HEK293 (cell line): ENCODE measurements around the gene BTRC.

ENCODE experiments used
- REPIN1 ChIP-seq: fragments of 450-650 bp; formaldehyde crosslinking; IDR thresholded peaks from 2 replicates; pipeline ENCODE4 v1.5.1; 2017; ENCODE audit warnings: missing biosample characterization, missing genetic modification characterization, low read depth
- SCRT1 ChIP-seq: fragments of 450-650 bp; formaldehyde crosslinking; IDR thresholded peaks from 2 replicates; pipeline ENCODE4 v1.5.1; 2016; ENCODE audit warnings: missing biosample characterization, missing genetic modification characterization, borderline replicate concordance
- ZNF2 ChIP-seq: fragments of 450-650 bp; formaldehyde crosslinking; IDR thresholded peaks from 2 replicates; pipeline ENCODE4 v1.5.1; 2016; ENCODE audit warnings: missing biosample characterization, missing genetic modification characterization
- ZNF266 ChIP-seq: fragments of 450-650 bp; formaldehyde crosslinking; IDR thresholded peaks from 2 replicates; pipeline ENCODE4 v1.5.1; 2016; ENCODE audit warnings: missing biosample characterization, missing genetic modification characterization, low read depth
- ZNF335 ChIP-seq: fragments of 450-650 bp; formaldehyde crosslinking; conservative IDR thresholded peaks from 2 replicates; pipeline ENCODE4 v1.5.1; 2016; ENCODE audit warnings: missing biosample characterization, missing genetic modification characterization
- ZNF404 ChIP-seq: fragments of 450-650 bp; formaldehyde crosslinking; IDR thresholded peaks from 2 replicates; pipeline ENCODE4 v1.5.1; 2017; ENCODE audit warnings: missing biosample characterization, missing genetic modification characterization
- ZNF610 ChIP-seq: fragments of 450-650 bp; formaldehyde crosslinking; IDR thresholded peaks from 2 replicates; pipeline ENCODE4 v1.5.1; 2016; ENCODE audit warnings: missing biosample characterization, missing genetic modification characterization, borderline replicate concordance
- ZNF629 ChIP-seq: fragments of 450-650 bp; formaldehyde crosslinking; IDR thresholded peaks from 2 replicates; pipeline ENCODE4 v1.5.1; 2017; ENCODE audit warnings: missing biosample characterization, missing genetic modification characterization
- ZSCAN16 ChIP-seq: fragments of 450-650 bp; formaldehyde crosslinking; IDR thresholded peaks from 2 replicates; pipeline ENCODE4 v1.5.1; 2016; ENCODE audit warnings: missing biosample characterization, missing genetic modification characterization
- TF ChIP-seq, protein P1 (sequence below): fragments of 450-650 bp; formaldehyde crosslinking; IDR thresholded peaks from 2 replicates; pipeline ENCODE4 v1.5.1; 2017; ENCODE audit warnings: missing biosample characterization, missing genetic modification characterization
- TF ChIP-seq, protein P2 (sequence below): IDR thresholded peaks from 2 replicates; pipeline ENCODE4 v1.6.1; 2011; ENCODE audit warnings: mild to moderate bottlenecking, low read depth, low read length, borderline replicate concordance
- TF ChIP-seq, protein P3 (sequence below): fragments of 450-650 bp; formaldehyde crosslinking; IDR thresholded peaks from 2 replicates; pipeline ENCODE4 v1.5.1; 2016; ENCODE audit warnings: missing biosample characterization, missing genetic modification characterization
- TF ChIP-seq, protein P4 (sequence below): fragments of 450-650 bp; formaldehyde crosslinking; conservative IDR thresholded peaks from 2 replicates; pipeline ENCODE4 v1.5.1; 2016; ENCODE audit warnings: low read depth, missing biosample characterization, missing genetic modification characterization
- TF ChIP-seq, protein P5 (sequence below): fragments of 450-650 bp; formaldehyde crosslinking; IDR thresholded peaks from 2 replicates; pipeline ENCODE4 v1.5.1; 2016; ENCODE audit warnings: missing biosample characterization, missing genetic modification characterization
- TF ChIP-seq, protein P6 (sequence below): fragments of 450-650 bp; formaldehyde crosslinking; IDR thresholded peaks from 2 replicates; pipeline ENCODE4 v1.5.1; 2016; ENCODE audit warnings: missing biosample characterization, missing genetic modification characterization
- TF ChIP-seq, protein P7 (sequence below): fragments of 450-650 bp; formaldehyde crosslinking; IDR thresholded peaks from 2 replicates; pipeline ENCODE4 v1.5.1; 2016; ENCODE audit warnings: missing biosample characterization, missing genetic modification characterization

BTRC gene

DNA sequence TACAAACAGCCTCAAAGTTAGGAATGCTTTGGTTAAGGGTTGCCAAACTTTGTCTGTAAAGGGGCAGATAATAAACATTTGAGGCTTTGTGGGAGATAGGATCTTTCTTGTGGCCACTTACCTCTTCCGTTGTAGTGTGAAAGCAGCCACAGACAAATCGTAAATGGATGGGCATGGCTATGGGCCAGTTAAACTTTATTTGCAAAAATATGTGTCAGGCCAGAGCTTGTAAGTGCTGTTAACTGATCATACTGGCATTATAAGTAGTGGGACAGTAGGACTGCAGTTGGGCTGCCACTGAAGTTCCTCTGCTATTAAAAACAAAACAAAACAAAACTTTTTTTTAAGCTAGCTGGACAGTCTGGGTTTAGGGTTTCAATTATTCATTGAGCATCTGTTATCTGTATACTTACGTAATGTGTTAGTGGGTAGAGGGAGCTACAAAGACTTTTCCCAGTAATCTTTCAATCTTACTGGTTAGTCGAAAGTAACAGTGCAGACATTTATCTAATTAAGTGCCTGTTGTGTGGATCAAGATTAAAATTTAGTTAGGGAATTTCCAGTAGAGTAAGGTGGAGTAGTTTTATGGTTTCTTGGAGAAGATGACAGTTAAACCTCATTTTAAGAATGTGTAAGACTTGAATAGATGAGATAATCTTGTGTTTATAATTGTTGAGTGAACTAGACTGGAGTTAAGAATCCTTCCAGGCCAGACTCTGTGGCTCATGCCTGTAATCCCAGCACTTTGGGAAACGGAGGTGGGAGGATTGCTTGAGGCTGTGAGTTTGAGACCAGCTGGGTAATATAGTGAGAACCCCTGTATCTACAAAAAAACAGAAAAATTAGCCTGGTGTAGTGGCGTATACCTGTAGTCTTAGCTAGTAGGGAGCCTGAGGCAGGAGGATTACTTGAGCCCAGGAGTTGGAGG lies 100.1 kb downstream of the BTRC start (continued):
- TF ChIP-seq SCRT1 (0 out of 2 replicates have a peak, but pooled peaks have one; percentile 7), ZNF404 (no peak), ZNF610 (peak; percentile 50; the same call in 1 of the 2 replicates), ZNF335 (tag by site-specific recombination) (peak; percentile 64), REPIN1 (tag by site-specific recombination) (no peak), ZNF629 (tag by site-specific recombination) (peak; percentile 88), ZNF266 (tag by site-specific recombination) (no peak), ZSCAN16 (tag by site-specific recombination) (peak; percentile 72), ZNF2 (tag by site-specific recombination) (peak; percentile 47; the same call in 1 of the 2 replicates)
- TF ChIP-seq, protein P1, sequence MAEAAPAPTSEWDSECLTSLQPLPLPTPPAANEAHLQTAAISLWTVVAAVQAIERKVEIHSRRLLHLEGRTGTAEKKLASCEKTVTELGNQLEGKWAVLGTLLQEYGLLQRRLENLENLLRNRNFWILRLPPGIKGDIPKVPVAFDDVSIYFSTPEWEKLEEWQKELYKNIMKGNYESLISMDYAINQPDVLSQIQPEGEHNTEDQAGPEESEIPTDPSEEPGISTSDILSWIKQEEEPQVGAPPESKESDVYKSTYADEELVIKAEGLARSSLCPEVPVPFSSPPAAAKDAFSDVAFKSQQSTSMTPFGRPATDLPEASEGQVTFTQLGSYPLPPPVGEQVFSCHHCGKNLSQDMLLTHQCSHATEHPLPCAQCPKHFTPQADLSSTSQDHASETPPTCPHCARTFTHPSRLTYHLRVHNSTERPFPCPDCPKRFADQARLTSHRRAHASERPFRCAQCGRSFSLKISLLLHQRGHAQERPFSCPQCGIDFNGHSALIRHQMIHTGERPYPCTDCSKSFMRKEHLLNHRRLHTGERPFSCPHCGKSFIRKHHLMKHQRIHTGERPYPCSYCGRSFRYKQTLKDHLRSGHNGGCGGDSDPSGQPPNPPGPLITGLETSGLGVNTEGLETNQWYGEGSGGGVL (tag by site-specific recombination), result no peak
- TF ChIP-seq, protein P2, sequence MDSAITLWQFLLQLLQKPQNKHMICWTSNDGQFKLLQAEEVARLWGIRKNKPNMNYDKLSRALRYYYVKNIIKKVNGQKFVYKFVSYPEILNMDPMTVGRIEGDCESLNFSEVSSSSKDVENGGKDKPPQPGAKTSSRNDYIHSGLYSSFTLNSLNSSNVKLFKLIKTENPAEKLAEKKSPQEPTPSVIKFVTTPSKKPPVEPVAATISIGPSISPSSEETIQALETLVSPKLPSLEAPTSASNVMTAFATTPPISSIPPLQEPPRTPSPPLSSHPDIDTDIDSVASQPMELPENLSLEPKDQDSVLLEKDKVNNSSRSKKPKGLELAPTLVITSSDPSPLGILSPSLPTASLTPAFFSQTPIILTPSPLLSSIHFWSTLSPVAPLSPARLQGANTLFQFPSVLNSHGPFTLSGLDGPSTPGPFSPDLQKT, result no peak
- TF ChIP-seq, protein P3, sequence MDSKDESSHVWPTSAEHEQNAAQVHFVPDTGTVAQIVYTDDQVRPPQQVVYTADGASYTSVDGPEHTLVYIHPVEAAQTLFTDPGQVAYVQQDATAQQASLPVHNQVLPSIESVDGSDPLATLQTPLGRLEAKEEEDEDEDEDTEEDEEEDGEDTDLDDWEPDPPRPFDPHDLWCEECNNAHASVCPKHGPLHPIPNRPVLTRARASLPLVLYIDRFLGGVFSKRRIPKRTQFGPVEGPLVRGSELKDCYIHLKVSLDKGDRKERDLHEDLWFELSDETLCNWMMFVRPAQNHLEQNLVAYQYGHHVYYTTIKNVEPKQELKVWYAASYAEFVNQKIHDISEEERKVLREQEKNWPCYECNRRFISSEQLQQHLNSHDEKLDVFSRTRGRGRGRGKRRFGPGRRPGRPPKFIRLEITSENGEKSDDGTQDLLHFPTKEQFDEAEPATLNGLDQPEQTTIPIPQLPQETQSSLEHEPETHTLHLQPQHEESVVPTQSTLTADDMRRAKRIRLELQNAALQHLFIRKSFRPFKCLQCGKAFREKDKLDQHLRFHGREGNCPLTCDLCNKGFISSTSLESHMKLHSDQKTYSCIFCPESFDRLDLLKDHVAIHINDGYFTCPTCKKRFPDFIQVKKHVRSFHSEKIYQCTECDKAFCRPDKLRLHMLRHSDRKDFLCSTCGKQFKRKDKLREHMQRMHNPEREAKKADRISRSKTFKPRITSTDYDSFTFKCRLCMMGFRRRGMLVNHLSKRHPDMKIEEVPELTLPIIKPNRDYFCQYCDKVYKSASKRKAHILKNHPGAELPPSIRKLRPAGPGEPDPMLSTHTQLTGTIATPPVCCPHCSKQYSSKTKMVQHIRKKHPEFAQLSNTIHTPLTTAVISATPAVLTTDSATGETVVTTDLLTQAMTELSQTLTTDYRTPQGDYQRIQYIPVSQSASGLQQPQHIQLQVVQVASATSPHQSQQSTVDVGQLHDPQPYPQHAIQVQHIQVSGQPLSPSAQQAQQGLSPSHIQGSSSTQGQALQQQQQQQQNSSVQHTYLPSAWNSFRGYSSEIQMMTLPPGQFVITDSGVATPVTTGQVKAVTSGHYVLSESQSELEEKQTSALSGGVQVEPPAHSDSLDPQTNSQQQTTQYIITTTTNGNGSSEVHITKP (tag by site-specific recombination), result peak; percentile 34; the same call in 1 of the 2 replicates
- TF ChIP-seq, protein P4, sequence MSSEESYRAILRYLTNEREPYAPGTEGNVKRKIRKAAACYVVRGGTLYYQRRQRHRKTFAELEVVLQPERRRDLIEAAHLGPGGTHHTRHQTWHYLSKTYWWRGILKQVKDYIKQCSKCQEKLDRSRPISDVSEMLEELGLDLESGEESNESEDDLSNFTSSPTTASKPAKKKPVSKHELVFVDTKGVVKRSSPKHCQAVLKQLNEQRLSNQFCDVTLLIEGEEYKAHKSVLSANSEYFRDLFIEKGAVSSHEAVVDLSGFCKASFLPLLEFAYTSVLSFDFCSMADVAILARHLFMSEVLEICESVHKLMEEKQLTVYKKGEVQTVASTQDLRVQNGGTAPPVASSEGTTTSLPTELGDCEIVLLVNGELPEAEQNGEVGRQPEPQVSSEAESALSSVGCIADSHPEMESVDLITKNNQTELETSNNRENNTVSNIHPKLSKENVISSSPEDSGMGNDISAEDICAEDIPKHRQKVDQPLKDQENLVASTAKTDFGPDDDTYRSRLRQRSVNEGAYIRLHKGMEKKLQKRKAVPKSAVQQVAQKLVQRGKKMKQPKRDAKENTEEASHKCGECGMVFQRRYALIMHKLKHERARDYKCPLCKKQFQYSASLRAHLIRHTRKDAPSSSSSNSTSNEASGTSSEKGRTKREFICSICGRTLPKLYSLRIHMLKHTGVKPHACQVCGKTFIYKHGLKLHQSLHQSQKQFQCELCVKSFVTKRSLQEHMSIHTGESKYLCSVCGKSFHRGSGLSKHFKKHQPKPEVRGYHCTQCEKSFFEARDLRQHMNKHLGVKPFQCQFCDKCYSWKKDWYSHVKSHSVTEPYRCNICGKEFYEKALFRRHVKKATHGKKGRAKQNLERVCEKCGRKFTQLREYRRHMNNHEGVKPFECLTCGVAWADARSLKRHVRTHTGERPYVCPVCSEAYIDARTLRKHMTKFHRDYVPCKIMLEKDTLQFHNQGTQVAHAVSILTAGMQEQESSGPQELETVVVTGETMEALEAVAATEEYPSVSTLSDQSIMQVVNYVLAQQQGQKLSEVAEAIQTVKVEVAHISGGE (tag by site-specific recombination), result 0 out of 2 replicates have a peak, but pooled peaks have one; percentile 12
- TF ChIP-seq, protein P5, sequence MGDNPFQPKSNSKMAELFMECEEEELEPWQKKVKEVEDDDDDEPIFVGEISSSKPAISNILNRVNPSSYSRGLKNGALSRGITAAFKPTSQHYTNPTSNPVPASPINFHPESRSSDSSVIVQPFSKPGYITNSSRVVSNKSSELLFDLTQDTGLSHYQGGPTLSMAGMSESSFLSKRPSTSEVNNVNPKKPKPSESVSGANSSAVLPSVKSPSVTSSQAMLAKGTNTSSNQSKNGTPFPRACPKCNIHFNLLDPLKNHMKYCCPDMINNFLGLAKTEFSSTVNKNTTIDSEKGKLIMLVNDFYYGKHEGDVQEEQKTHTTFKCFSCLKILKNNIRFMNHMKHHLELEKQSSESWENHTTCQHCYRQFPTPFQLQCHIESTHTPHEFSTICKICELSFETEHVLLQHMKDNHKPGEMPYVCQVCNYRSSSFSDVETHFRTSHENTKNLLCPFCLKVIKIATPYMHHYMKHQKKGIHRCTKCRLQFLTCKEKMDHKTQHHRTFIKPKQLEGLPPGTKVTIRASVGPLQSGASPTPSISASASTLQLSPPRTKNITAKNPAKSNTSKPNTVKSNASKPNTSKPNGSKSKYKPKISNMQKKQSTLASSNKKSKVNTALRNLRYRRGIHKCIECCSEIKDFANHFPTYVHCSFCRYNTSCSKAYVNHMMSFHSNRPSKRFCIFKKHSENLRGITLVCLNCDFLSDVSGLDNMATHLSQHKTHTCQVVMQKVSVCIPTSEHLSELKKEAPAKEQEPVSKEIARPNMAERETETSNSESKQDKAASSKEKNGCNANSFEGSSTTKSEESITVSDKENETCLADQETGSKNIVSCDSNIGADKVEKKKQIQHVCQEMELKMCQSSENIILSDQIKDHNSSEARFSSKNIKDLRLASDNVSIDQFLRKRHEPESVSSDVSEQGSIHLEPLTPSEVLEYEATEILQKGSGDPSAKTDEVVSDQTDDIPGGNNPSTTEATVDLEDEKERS (tag by site-specific recombination), result no peak
- TF ChIP-seq, protein P6, sequence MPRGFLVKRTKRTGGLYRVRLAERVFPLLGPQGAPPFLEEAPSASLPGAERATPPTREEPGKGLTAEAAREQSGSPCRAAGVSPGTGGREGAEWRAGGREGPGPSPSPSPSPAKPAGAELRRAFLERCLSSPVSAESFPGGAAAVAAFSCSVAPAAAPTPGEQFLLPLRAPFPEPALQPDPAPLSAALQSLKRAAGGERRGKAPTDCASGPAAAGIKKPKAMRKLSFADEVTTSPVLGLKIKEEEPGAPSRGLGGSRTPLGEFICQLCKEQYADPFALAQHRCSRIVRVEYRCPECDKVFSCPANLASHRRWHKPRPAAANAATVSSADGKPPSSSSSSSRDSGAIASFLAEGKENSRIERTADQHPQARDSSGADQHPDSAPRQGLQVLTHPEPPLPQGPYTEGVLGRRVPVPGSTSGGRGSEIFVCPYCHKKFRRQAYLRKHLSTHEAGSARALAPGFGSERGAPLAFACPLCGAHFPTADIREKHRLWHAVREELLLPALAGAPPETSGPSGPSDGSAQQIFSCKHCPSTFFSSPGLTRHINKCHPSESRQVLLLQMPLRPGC, result peak; percentile 65
- TF ChIP-seq, protein P7, sequence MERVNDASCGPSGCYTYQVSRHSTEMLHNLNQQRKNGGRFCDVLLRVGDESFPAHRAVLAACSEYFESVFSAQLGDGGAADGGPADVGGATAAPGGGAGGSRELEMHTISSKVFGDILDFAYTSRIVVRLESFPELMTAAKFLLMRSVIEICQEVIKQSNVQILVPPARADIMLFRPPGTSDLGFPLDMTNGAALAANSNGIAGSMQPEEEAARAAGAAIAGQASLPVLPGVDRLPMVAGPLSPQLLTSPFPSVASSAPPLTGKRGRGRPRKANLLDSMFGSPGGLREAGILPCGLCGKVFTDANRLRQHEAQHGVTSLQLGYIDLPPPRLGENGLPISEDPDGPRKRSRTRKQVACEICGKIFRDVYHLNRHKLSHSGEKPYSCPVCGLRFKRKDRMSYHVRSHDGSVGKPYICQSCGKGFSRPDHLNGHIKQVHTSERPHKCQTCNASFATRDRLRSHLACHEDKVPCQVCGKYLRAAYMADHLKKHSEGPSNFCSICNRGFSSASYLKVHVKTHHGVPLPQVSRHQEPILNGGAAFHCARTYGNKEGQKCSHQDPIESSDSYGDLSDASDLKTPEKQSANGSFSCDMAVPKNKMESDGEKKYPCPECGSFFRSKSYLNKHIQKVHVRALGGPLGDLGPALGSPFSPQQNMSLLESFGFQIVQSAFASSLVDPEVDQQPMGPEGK (tag by site-specific recombination), result peak; percentile 16; the same call in 1 of the 2 replicates
